NOMO-1 treated with DMSO at 0.1 percent for 48 hours (cell line): ENCODE results near the gene RASSF10.

ENCODE experiments used
- DNase-seq: peaks from one replicate; lab custom pipeline; 2025; ENCODE audit not compliant: unreplicated experiment; lab: John Stamatoyannopoulos, UW

Gene RASSF10

DNA sequence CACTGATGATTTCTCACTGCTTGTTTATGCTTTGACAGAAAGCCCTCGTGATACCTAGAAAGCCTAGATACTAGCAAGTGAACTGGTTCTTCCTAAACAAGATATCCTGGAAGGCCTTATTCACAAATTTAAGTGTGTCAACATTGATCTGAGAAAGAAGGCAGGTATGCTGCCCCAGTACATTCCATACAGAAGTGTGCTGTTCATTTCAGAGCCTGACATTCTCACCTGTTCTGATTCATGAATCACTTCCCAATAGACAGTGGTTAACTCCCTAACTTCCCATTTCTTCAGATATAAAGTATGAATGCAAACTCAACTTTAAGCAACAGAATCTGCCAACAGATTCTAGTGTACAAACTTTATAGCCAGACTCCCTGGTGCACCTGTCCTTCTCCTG lies 15.5 kb upstream of the RASSF10 start:
- no peak for DNase-seq

DNA sequence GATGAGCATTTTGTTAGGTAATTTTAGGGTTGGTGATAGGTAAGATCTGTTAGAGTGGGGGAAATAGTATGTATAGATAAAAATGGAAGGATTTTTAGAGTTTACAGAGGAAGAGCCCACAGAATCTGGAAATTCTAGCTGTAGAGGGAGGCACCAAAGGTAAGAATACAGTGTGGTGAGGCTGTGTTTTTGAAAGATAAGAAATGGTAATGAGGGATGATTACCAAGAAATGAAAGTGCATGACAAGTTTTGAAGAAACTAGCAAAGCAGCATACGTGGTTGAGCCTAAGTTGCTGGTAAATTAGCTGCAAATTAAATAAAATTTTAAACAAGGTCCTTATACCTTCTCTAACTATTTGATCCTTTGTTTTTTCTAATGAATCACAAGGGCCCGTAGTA lies 14.6 kb upstream of the RASSF10 start:
- DNase-seq: no peak

DNA sequence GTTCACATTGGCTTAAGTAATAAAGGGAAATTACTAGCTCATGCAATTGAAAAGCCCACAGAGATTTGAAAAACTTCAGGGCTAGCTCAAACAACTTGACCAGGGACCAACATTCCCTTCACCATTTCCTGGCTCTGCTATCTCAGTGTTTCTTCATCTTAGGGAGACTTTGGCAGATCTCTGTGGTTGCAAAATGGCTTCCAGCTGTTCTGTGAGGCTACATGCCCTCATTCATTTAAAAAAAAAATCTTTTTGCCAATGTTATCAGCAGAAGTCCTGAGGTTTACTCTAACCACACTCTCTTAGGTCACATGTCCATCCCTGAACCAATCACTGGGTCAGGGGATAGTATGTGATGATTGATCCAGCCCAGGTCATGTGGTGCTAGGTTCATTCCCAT lies 13.9 kb upstream of the RASSF10 start:
- DNase-seq: no peak

DNA sequence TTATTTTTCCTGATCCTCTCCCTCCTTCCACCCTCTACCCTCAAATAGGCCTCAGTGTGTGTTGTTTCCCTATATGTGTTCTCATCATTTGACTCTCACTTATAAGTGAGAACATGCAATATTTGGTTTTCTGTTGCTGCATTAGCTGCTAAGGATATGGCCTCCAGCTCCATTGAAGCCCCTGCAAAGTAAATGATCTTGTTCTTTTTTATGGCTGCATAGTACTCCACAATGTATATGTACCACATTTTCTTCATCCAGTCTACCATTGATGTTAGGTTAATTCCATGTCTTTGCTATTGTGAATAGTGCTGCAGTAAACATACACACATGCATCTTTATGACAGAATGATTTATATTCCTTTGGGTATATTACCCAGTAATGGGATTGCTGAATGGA lies 13.3 kb upstream of the RASSF10 start:
- DNase-seq: no peak

DNA sequence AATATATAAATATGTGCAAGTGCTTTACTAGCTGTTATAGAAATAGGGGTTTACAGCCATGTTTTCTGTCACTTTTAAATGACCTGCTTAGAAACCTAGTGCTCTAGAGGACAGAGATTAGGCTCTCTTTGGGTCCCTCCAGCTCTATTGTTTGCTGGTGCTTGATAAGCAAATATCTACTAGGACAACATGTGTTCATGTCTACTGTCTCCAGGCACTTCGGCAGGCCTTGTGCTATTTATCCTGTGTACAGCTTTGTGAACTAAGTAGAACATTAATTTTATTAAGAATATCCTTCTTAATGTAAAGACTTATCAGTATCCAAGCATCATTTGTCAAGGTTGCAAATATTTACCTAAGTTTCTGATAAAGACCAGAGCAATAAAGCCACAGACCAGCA lies 11.9 kb upstream of the RASSF10 start:
- DNase-seq: no peak

DNA sequence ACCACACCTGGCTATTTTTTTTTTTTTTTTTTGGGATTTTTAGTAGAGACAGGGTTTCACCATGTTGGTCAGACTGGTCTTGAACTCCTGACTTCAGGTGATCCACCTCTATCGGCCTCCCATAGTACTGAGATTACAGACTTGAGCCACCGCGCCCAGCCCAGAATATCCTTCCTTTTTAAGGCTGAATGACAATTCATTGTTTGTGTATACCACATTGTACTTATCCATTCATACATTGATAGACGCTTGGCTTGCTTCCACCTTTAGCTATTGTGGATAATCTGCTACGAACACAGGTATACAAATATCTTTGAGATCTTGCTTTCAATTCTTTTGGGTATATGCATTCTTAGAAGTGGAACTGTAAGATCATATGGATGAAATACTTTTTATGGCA lies 10.8 kb upstream of the RASSF10 start:
- no peak for DNase-seq

DNA sequence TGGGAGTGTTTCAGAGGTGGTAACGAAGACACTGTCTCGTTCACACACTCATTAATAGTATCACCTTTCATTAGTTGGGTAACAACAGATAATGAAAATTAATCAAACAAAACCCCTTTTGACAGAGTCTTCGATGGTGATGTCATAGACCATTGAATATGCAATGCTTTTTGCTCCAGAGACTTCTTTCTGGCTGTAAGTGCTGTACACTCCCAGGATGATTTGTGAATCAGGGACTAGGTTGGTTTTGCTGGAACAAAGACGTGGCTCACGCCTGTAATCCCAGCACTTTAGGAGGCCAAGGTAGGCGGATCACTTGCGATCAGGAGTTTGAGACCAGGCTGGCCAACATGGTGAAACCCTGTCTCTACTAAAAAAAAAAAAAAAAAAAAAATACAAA lies 9.5 kb upstream of the RASSF10 start:
- no peak for DNase-seq

DNA sequence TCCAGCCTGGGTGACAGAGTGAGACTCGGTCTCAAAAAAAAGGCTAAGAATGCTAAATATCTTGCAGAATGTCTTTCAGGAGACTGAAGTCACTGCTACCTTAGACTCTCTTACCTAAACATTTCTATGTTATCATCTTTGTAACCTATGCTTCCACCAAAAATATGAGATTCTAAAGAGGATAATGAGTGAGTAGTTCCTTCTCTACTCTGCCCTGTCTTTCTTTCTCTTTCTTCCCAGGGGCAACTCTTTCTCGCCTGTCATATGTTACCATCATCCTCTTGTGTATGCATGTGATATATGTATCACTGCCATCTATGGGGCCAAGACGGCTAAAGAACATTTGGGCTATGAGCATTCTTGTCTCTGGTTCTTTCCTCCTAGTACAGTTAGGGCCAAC lies 9.0 kb upstream of the RASSF10 start:
- no peak for DNase-seq

DNA sequence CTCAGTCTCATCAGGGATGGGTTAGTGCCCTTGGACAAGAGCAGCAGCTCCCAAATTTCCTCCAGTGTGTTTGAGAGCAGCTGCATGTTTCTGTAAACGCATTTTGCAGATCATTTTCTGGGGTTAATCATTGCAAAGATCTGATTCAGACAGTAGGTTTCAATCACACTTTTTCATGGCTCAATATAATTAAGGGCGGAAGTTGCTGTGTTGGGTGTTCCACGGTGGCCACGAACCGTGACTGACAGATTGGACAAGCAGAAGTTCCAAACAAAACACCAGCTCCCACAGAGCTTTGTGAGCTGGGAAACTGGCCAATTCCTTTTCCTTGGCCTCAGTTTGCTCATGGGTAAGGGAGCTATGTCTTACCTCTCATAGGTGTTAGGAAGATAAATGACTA lies 8.4 kb upstream of the RASSF10 start:
- DNase-seq: no peak

DNA sequence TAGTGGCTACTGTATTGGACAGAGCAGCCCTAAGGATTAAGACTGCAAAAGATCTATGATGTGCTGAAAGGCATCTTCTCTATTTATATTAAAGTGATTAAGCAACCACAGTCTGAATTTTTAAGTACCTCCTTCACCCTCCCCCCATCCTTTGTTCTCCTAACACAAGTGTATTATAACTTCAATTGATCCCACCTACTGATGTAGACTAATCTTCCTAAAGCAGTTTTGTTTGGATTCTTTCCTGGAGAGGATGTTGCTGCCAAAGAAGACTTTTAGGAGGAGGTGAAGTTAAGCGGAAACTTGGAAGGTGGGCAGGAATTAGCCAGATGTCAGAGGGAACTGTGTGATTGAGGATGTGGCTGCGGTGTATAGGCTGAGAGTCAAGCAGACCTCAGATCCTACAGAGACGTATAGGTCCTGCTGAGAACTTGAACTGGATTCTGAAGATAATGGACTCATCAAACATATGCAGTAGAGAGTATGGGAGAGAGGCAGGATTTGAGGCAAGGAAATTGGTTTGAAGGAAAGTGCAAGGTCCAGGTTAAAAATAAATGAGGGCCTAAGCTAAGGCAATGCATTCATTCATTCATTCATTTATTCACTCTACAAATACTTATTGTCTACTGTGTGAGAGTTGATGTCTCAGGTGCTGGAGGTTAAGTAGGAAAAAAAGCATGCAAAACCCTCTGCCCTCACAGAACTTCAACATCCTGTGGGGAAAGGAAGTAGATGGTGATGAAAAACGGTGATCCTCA lies 5.2 kb upstream of the RASSF10 start:
- DNase-seq: no peak

DNA sequence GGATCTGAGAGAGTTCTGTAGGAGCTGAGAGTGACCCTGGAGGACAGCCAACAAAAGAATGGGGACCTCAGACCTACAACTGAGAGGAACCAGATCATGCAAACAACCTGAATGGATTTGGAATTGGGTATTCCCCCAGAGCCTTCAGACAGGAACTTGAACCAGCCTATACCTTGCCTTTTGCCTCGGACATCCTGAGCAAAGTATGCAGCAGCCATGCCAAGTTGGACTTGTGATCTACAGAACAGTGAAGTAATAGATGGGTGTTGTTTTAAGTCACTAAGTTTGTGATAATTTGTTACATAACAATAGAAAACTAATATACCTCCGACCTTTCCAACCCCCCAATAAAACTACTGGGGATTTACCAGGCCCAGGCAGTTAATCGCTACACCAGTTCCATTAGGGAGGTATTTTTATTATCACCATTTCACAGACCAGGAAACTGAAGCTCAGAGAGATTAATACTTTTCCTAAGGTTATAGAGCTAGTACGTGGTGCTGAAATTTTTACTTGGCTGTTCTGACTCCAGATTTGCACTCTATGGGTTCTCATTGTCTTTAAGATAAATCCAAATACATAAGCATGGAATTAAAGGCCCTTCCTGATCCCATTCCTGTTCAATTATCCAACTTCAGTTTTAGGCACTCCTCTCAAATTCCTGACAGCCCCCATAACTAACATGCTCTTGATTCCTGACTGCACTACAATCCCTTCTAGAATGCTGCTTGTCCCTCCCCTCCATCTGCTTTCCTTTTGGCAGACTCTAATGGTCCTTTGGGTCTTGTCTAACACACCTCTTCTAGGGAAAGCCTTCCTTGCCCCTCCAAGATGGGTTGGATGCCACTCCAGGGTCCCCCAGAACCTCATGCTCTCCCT lies 1.7 kb upstream of the RASSF10 start:
- no peak for DNase-seq

DNA sequence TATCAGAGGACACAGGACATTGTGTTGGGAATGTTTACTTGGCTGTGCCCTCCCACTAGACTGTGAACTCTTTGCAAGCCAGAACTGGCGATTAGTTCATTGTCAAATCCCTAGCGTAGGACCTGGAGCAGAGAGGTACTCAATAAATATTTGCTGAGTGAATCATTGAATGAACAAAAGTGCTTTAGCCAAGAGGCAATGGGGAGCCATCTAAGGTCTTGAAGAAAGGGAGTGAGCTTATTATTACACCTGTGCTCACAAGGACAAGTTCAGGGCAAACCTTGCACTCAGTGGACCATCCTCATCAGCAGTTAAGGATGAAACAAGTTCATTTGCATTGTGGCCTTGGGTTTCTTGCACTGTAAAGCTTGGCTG lies 1.1 kb upstream of the RASSF10 start:
- DNase-seq: no peak

DNA sequence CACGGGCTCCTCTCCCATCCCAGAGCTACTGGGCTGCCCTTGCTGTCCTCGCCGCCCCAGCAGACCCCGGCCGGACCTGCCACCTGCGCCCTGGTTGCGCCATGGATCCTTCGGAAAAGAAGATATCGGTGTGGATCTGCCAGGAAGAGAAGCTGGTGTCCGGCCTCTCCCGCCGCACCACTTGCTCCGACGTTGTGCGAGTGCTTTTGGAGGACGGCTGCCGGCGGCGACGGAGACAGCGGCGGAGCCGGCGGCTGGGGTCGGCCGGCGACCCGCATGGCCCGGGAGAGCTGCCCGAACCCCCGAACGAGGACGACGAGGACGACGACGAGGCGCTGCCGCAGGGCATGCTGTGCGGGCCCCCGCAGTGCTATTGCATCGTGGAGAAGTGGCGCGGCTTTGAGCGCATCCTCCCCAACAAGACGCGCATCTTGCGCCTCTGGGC lies 382 bp downstream of the RASSF10 start:
- no peak for DNase-seq

DNA sequence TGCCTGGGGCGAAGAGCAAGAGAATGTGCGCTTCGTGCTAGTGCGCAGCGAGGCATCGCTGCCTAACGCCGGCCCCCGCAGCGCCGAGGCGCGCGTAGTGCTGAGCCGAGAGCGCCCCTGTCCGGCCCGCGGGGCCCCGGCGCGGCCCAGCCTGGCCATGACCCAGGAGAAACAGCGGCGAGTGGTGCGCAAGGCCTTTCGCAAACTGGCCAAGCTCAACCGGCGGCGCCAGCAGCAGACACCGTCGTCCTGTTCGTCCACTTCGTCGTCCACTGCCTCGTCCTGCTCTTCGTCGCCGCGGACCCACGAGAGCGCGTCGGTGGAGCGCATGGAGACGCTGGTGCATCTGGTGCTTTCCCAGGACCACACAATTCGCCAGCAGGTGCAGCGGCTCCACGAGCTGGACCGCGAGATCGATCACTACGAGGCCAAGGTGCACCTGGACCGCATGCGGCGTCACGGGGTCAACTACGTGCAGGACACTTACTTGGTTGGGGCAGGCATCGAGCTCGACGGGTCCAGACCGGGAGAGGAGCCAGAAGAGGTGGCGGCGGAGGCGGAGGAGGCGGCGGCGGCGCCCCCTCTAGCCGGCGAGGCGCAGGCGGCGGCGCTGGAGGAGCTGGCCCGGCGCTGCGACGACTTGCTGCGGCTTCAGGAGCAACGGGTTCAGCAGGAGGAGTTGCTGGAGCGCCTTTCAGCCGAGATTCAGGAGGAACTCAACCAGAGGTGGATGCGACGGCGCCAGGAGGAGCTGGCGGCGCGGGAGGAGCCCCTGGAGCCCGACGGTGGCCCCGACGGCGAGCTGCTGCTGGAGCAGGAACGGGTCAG lies 1.0 kb downstream of the RASSF10 start:
- no peak for DNase-seq

DNA sequence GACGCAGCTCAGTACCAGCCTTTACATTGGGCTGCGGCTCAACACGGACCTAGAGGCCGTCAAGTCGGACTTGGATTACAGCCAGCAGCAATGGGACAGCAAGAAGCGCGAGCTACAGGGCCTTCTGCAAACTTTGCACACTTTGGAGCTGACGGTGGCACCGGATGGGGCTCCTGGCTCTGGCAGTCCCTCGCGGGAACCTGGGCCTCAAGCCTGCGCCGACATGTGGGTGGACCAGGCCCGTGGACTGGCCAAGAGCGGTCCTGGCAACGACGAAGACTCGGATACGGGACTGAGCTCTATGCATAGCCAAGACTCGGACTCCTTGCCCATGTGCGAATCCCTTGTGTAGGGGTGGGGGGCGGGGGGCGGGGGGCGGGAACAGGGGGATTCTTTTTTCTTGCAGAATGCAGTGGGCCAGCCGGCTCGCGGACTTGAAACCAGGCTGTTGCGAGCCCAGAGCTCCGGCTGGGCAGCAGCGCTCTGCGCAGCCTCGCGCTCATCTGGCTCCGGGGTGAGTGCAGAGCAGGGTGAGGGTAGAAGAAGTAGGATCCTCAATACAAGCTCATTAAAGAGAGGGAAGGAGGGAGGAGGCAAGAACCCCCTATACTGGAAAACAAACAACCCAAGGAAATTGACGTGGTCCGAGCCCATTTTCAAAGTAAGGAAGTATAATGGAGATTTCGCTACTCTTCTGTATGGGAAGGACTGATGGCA lies 1.8 kb downstream of the RASSF10 start:
- no peak for DNase-seq

DNA sequence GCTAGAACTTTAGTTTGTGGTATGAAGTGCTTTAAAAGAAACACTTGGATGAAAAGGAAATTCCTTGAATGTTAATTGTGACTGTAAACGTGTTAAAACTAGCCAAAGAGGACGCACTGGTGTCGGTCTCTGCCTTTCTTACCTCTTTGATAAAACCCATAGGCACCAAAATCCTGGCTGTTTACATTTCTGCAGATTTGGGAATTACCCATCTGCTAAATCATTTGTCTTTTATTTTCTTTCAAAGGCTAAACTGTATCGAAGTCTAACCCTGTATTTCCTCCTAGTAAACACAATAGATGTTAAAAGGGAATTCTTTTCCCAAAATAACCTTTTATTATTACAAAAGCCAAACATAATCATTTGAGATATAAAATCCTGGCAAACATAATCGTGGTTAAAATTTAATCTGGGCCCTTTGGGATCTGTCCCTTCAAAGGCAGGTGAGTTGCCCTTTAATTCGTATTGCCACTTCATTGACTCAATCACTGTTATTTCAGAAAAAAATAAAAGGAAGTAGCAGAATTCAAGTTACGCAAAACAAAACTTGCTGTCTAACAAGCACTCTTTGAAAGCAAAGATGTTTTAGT lies 2.4 kb downstream of the RASSF10 start:
- DNase-seq: peak; percentile 56

DNA sequence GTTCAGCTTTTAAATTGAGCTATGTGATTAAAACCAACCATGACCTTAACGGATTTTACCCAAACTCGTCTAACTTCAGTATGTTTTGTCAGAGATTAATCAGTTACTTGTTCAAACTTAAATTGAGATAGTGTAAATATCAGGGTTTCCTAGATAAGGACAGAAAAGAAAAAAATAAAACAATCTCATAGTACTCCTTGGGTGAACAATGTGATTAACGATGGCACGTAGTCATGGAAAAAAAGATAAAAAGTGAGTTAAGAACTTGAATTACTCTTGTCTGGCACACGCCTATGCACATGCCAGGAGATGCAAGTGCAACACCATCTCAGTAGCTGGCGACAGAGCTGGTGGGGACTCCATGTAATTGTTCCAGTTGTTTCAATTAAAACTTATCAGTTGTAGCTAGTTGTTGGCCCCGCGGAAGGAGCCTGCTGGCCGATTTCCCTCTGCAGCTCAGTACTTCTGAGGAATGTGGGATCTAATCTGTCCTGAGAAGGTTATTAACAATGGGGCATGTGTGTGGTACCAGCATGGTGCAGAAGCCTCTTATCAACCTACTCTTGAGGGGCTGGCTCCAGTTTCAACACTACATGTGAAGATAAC lies 3.0 kb downstream of the RASSF10 start:
- no peak for DNase-seq

DNA sequence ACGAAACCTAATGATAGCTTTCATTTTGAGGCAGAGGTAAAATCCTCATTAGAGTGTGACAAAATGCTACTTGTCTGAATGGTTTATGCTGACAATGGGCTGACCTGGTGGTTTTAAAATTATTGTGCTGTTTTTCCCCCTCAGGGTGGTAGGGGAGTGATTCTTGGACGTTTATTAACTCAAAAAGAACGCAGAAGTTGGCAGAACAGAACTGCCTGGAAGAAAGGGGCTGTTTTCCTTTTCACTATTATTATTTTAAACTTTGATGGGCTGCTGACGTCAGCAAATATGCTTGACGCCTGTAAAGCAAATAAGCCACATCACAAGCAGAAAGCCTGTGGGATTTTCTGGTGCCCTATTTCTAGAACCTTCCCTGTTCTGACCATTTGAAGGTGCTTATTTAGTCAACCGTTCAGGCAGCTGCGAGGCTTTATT lies 4.0 kb downstream of the RASSF10 start:
- no peak for DNase-seq

DNA sequence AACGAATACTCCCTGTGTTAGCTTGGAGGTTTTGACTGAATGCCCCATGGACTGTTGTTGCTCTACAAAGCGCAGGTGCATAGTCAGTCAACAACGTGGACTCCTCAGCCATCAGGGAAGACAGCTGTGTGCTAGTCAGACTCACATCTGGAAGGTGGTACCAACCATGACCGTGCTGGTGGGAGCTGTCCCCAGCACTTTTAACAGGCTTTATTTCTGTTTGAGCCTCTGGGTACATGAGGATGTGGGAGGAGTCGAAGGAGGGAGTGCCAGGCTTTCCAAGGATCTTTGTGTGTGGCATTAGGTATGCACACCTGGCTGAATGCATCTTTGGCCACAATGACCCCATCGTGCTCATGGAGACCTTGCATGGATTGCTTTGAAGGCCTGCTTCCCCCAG lies 6.6 kb downstream of the RASSF10 start:
- no peak for DNase-seq

DNA sequence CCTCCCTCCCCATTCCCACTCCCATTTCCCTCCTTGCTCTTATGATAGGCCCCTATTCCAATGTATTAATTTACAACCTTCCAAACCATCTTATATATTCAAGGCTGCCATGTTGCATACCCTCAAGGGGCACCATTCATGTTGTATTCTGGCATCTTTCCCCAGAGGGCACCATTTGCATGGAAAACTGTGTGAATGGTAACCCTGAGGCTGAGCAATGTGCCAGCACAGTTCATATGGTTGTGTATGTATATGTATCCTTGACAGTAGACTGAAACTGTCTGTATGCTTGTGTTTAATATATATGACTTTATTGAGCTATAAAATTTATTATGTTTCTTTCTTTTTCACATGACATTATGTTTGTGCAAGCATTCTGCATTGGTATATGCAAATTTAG lies 7.3 kb downstream of the RASSF10 start:
- no peak for DNase-seq
